HepG2 (cell line): ENCODE data around the gene ARFGEF3. TPM values are rescaled to one million over a fixed set of nuclear protein-coding genes. Genes with fewer than 3 reads are reported as not detected.
A peak's percentile ranks its signal among the peaks of the same experiment; 100 is the strongest.

ENCODE experiments used
- HMGXB4 ChIP-seq, 2 experiments: sonication (generic) in 1 of 2; formaldehyde crosslinking in 1 of 2; IDR thresholded peaks; 2 replicates each; pipeline versions ENCODE4 v1.4.0 to v1.6.1; 2018 to 2020; ENCODE audit warnings: missing genetic modification reagents in 2 of 2, borderline replicate concordance in 1 of 2, low read depth in 1 of 2, mild to moderate bottlenecking in 1 of 2, missing biosample characterization in 1 of 2
- HOXA7 ChIP-seq: sonication (generic); formaldehyde crosslinking; IDR thresholded peaks from 2 replicates; pipeline ENCODE4 v1.8.1; 2022; ENCODE audit warnings: mild to moderate bottlenecking, missing genetic modification reagents, moderate library complexity
- JUN ChIP-seq: sonication (generic); formaldehyde crosslinking; IDR thresholded peaks from 2 replicates; pipeline ENCODE4 v1.4.0; 2020; ENCODE audit warnings: mild to moderate bottlenecking, missing genetic modification reagents
- JUNB ChIP-seq: sonication (generic); formaldehyde crosslinking; IDR thresholded peaks from 2 replicates; pipeline ENCODE4 v1.8.0; 2022; ENCODE audit warnings: missing genetic modification reagents, mild to moderate bottlenecking, borderline replicate concordance
- KDM6A ChIP-seq: IDR thresholded peaks from 2 replicates; pipeline ENCODE4 v1.6.1; 2016; ENCODE audit warnings: low read depth
- MYNN ChIP-seq: sonication (generic); formaldehyde crosslinking; IDR thresholded peaks from 2 replicates; pipeline ENCODE4 v1.4.0; 2020; ENCODE audit warnings: mild to moderate bottlenecking, low read depth, missing genetic modification reagents
- PTBP1 ChIP-seq: fragments of 200-400 bp; formaldehyde crosslinking; IDR thresholded peaks from 2 replicates; pipeline ENCODE4 v1.6.1; 2018; ENCODE audit warnings: low read length, low read depth; ENCODE audit not compliant: poor library complexity, severe bottlenecking
- SNRNP70 ChIP-seq: fragments of 200-400 bp; formaldehyde crosslinking; IDR thresholded peaks from 2 replicates; pipeline ENCODE4 v1.6.1; 2017; ENCODE audit warnings: mild to moderate bottlenecking, low read depth, low read length, moderate library complexity
- TBP ChIP-seq: sonication (generic); formaldehyde crosslinking; IDR thresholded peaks from 2 replicates; pipeline ENCODE4 v1.5.0; 2020; ENCODE audit warnings: missing genetic modification reagents
- XBP1 ChIP-seq: sonication (generic); formaldehyde crosslinking; IDR thresholded peaks from 2 replicates; pipeline ENCODE4 v1.5.0; 2020; ENCODE audit warnings: missing genetic modification reagents
- ZBTB25 ChIP-seq: IDR thresholded peaks from 2 replicates; pipeline ENCODE4 v1.6.1; 2018; ENCODE audit warnings: missing genetic modification reagents
- ZC3H13 ChIP-seq: sonication (generic); formaldehyde crosslinking; IDR thresholded peaks from 2 replicates; pipeline ENCODE4 v1.8.1; 2023; ENCODE audit warnings: mild to moderate bottlenecking, missing genetic modification reagents, moderate library complexity
- ZNF235 ChIP-seq: sonication (generic); formaldehyde crosslinking; IDR thresholded peaks from 2 replicates; pipeline ENCODE4 v1.8.1; 2023; ENCODE audit warnings: mild to moderate bottlenecking, missing genetic modification reagents, borderline replicate concordance
- ZNF317 ChIP-seq: sonication (generic); formaldehyde crosslinking; IDR thresholded peaks from 2 replicates; pipeline ENCODE4 v1.5.0; 2020; ENCODE audit warnings: mild to moderate bottlenecking, missing genetic modification reagents
- ZNF556 ChIP-seq: sonication (generic); formaldehyde crosslinking; IDR thresholded peaks from 2 replicates; pipeline ENCODE4 v1.4.0; 2020; ENCODE audit warnings: mild to moderate bottlenecking, missing genetic modification reagents, borderline replicate concordance
- ZNF570 ChIP-seq: sonication (generic); formaldehyde crosslinking; IDR thresholded peaks from 2 replicates; pipeline ENCODE4 v1.4.0; 2020; ENCODE audit warnings: mild to moderate bottlenecking, missing genetic modification reagents, borderline replicate concordance
- ZNF652 ChIP-seq: IDR thresholded peaks from 2 replicates; pipeline ENCODE4 v1.6.1; 2016; ENCODE audit warnings: low read depth, borderline replicate concordance
- ZNF660 ChIP-seq: sonication (generic); formaldehyde crosslinking; IDR thresholded peaks from 2 replicates; pipeline ENCODE4 v1.5.1; 2020; ENCODE audit warnings: mild to moderate bottlenecking, low read depth, missing genetic modification reagents, borderline replicate concordance
- ZSCAN25 ChIP-seq: sonication (generic); formaldehyde crosslinking; IDR thresholded peaks from 2 replicates; pipeline ENCODE4 v1.8.0; 2022; ENCODE audit warnings: mild to moderate bottlenecking, missing genetic modification reagents
- polyA plus RNA-seq, 8 experiments: library from polyadenylated mRNA; depleted of rRNA in 3 of 8; stranded (reverse) in 7 of 8; unstranded in 1 of 8; fragments of >200 nt; fragmentation: Illumina TruSeq in 4 of 8; extraction: Trizol in 4 of 8; gene quantifications; 2 replicates each; pipeline versions ENCODE4 v1.2.1 to v1.2.3, GENCODE V29; 2011 to 2016; ENCODE audit warnings: low read depth in 4 of 8, missing spikeins in 1 of 8, mixed read lengths in 1 of 8; ENCODE audit not compliant: insufficient read depth in 1 of 8
- total RNA-seq, 5 experiments: library from RNA; depleted of rRNA; stranded (reverse); fragments of >200 nt; fragmentation: Illumina TruSeq; extraction: Trizol; gene quantifications; 2 replicates each; pipeline ENCODE4 v1.2.3, GENCODE V29; 2016; ENCODE audit warnings: low read depth in 1 of 5

ARFGEF3 gene
- total and polyA plus RNA-seq, 2 of the 13 experiments (the other 11 are each of a cell fraction or from before 2014, with no cell fraction given), result 0.60 to 2.6 TPM

GRCh38 chr6:138257638-138258040, 95.9 kb downstream of the ARFGEF3 start (continued):
- TF ChIP-seq PTBP1 (no peak), XBP1 (no peak), JUNB (CRISPR knock-in tag) (no peak), ZBTB25 (no peak), ZSCAN25 (CRISPR knock-in tag) (no peak), HMGXB4 (CRISPR knock-in tag; IDR thresholded peaks at IDR 0.05; ENCODE audit: borderline replicate concordance in 1 of 2, low read depth in 1 of 2) (no peak), ZNF556 (CRISPR knock-in tag) (no peak), MYNN (CRISPR knock-in tag) (no peak), TBP (CRISPR knock-in tag) (no peak), HOXA7 (CRISPR knock-in tag) (no peak), JUN (CRISPR knock-in tag) (no peak), ZNF652 (no peak), ZNF570 (CRISPR knock-in tag) (no peak), ZNF660 (CRISPR knock-in tag) (no peak), ZC3H13 (CRISPR knock-in tag) (no peak), ZNF317 (CRISPR knock-in tag) (no peak), ZNF235 (CRISPR knock-in tag) (no peak), SNRNP70 (no peak), KDM6A (peak; percentile 66; the same call in 1 of the 2 replicates)
- TF ChIP-seq, all 625 proteins: peak for 75
